ENCODE measurements around the gene NTNG2.

- TF ChIP-seq ZNF512 (tag; IDR thresholded peaks at IDR 0.05) (no peak), L3MBTL2 (IDR thresholded peaks at IDR 0.05) (no peak), STAT6 (CRISPR knock-in tag; IDR thresholded peaks at IDR 0.05) (no peak), THAP7 (CRISPR knock-in tag; IDR thresholded peaks at IDR 0.05) (no peak), CREB5 (CRISPR knock-in tag; IDR thresholded peaks at IDR 0.05) (no peak), POLR2G (IDR thresholded peaks at IDR 0.05; ENCODE audit: low read depth, low read length) (no peak), NBN (IDR thresholded peaks at IDR 0.05; ENCODE audit: low read depth) (no peak), TRIM24 (IDR thresholded peaks at IDR 0.05) (no peak), CTCF (IDR thresholded peaks at IDR 0.05 in 2 of 3, conservative IDR thresholded peaks at IDR 0.05 in 1 of 3; ENCODE audit: insufficient read depth in 2 of 3, low read depth in 1 of 3, low read length in 3 of 3) (no peak)
Measured at GRCh38 chr9:132114102-132114707, 47.7 kb upstream of the NTNG2 start.
